ENCODE measurements around the gene SLC7A5.
"Not testable (repeated sequence)": the region's sequence is repeated elsewhere in the genome, so short reads cannot be mapped to it uniquely, and the experiment has no call there.

Gene SLC7A5

DNA sequence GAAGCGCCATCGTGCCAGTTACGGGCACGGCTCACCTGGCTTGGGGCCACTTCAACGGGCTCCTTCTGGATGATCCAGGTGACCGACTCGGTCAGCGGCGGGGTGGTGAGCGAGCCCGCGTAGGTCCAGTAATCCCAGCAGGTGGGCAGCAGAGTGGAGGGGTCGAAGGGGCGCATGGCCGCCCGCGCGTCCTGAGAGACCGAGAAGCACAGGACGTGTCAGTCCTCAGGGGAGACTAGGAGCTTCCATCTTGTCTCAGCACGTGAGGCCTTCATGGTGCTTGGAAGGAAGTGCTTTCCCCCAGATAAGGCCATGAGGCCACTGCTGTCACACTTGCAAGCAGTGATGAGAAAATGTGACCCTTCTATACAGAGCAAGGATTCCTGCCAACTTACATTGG, 22.5 kb upstream of the SLC7A5 start:
- Histone ChIP-seq H3K4me3 (no peak overlapping the region), H3K27ac (no peak overlapping the region)

DNA sequence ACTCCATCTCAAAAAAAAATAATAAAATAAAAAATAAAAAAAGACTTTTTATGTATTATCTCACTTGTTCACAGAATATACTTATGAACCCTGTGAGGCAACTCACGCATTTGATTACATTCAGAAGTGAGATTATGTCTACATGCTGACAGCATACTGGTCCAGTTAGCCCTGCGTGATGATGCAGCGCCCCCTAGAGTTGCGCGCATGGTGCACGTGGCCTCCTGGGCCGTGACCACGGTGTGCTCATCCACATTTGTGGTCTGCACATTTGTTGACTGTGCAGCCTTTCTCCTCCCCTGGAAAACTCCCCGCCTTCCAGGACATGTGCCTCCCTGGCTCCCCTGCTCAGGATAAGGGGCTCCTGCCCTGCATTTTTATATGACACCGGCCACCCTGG, 20.5 kb upstream of the SLC7A5 start:
- H3K27ac ChIP-seq, H3K4me3 ChIP-seq: not testable (repeated sequence)

DNA sequence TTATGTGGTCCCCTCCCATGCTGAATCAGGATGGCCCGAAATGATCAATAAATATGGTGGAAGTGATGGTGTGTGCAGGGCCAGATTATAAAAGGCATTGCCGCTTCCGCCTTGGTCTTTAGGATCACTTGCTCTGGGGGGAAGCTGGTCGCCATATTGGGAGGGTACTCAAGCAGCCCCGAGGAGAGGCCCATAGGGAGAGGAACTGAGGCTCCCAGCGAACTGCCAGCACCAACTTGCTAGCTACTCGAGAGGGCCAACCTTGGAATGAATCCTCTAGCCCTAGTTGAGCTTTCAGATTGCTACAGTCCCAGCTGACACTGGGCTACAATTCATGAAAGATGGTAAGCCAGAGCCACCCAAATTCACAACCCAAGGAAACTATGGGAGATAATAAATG, 19.0 kb upstream of the SLC7A5 start:
- H3K4me3 ChIP-seq, H3K27ac ChIP-seq: not testable (repeated sequence)

DNA sequence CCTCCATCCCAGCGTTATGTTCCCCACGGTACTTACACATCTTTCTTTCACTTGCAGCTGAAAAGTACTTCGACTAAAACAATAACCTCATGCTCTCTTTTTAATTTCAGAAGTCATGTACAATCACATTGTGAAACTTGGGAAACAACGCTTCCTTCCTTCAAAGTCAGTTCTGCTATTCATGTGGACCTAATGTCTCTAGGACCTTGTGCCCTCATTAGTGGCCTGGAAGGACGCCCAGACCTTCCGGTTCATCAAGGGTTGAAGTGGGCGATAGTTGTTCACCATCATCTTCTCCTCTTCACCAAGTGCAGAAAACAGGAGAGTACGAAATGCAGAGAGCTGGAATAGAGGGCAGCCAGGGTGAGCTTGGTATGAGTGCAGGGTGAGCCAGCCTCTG, 18.6 kb upstream of the SLC7A5 start:
- not testable (repeated sequence) for H3K27ac ChIP-seq, H3K4me3 ChIP-seq

GRCh38 chr16:87885371-87885967, 16.2 kb upstream of the SLC7A5 start:
- not testable (repeated sequence) for H3K4me3 ChIP-seq, H3K27ac ChIP-seq

DNA sequence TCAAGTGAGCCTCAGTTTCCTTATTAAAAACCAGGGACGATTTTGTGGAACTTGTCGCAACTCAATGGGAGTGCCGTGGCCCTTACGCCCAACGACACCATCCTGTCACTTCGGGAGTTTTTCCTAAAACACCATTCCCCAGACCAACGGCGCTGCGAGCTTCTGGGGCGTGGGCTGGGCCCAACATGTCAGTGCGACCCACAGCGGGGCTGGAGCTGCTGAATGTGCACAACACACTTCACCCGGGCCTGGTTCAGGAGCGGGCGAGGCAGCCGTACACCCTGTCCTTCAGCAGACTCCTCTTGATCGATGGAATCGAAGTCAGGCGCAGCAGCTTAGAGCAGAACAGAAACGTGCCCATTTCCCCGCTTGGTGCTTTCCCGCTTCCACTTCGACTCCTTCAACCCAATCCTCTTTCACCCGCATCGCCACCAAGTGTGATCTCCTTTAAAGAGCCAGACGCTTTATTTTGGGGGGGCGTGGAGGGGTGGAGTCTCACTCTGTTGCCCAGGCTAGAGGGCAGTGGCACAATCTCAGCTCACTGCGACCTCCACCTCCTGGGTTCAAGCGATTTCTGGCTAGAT, 13.2 kb upstream of the SLC7A5 start:
- no peak overlapping the region for H3K27ac ChIP-seq
- no peak overlapping the region for H3K4me3 ChIP-seq

DNA sequence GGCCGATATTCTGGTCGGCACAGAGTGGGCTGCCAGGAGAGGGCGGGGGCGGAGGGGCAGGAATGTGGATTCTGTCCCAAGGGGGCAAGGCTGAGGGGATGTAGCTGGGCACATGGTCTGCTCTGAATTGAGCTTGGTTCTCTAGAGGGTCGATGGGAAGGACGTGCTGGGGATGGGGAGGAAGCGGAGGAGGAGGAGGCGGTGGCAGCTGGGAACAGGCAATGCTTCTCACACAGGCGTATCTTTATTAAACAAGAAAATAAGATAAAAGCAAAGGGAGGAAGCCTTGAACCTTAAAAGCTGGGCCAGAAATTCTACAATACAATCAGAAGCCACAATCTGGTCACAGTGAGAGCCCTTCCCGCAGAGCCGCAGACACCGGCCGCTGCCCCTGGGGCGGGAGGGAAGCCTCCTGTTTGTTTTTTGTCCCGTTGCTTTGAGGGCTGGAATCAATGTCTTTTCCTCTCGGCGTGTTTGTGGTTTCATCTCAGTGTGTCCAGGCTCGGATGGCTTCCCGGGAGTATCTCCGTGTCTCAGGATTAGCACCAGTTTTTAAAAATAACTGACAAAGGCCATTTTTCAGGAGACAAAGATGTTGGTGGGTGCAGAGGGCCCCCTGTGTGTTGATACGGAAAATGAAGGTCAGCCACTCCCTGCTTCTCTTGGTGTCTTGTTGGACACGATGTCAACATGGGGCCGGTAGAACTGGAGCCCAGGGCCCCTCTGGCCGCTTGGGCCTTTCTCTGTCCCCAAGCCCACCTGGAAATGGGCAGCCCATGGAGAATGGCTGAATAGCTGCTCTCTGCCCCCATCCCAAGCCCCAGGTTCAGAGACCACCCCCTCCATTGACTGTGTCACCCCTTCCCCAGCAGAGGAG, 12.3 kb upstream of the SLC7A5 start:
- no peak overlapping the region for H3K4me3 ChIP-seq
- no peak overlapping the region for H3K27ac ChIP-seq

DNA sequence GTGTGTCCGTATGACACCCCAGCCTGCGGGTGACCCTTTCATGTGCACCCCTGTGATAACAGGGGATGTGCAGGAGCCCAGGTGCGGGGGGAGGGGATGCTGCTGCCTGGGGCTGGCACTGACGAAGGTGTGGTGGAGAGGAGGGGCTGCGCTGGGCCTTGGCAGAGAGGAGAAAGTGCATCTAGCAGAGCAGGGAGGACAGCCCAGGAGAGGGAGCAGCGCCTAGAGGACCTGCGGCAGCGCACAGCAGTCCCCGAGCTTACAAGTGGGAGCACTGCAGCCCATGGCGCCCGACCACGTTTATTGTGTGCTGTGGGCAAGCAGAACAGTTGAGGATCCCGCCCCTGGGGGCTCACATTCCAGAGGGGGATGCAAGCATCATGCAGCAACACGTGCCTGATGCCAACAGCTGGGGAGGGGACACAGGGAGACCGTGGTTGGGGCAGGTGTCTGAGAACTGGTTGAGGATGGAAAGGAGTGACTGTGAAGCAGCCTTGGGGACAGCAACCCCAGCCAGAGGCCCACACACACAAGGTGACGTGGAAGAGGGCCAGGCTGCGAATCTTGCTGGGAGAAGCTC, 10.9 kb upstream of the SLC7A5 start:
- H3K27ac ChIP-seq = no peak overlapping the region
- no peak overlapping the region for H3K4me3 ChIP-seq

GRCh38 chr16:87879411-87880013, 10.2 kb upstream of the SLC7A5 start:
- H3K4me3 ChIP-seq, H3K27ac ChIP-seq: not testable (repeated sequence)

DNA sequence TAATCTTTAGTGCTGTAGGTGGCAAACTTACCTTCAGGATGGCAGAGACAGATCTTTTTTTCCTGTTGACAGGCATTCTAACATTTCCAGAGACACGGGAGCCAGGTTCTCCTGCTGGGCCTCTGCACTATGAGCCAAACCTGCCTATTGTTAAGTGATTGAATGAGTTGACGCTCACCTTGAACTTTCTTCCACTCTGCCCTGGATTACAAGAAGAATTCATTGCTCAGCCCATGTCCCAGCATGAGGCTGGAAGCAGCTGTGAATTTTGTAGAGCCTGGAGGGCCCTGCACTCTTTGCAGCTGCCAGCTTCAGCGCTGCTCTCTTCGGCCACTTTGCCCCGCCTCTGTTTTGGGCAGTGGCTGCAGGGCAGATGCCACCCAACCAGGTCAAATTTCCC, 9.4 kb upstream of the SLC7A5 start:
- no peak overlapping the region for H3K27ac ChIP-seq
- H3K4me3 ChIP-seq = no peak overlapping the region

DNA sequence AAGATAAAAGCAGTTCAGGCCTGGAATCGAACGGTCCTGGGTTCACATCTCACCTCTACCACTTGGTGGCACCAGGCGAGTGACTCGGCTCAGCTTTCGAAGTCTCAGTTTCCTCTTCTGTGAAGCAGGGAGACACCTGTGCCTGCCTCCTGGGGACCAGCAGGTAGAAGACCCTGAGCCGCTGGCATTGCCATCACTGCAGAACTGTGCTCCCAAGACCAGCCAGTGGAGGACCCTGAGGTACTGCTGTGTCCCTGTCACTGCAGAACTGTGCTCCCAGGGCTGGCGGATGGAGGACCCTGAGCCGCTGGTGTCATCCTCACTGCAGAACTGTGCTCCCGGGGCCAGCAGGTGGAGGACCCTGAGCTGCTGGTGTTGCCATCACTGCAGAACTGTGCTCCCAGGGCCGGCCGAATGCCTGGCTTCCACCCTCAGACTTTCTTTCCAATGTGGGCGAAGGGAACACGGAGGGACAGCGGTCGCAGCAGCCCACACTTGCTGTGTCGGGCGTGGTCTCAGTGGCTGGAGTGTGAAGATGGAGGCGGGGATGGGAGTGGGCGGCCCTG, 8.7 kb upstream of the SLC7A5 start:
- H3K27ac ChIP-seq = no peak overlapping the region

GRCh38 chr16:87874639-87875427, 5.5 kb upstream of the SLC7A5 start:
- Histone ChIP-seq H3K4me3 (no peak overlapping the region), H3K27ac (peak overlapping the region in 3 of 21 experiments; percentile 14 to 55 (median 21))

More for the DNA sequence above, 8.7 kb upstream of the SLC7A5 start:
- H3K4me3 ChIP-seq = no peak overlapping the region

DNA sequence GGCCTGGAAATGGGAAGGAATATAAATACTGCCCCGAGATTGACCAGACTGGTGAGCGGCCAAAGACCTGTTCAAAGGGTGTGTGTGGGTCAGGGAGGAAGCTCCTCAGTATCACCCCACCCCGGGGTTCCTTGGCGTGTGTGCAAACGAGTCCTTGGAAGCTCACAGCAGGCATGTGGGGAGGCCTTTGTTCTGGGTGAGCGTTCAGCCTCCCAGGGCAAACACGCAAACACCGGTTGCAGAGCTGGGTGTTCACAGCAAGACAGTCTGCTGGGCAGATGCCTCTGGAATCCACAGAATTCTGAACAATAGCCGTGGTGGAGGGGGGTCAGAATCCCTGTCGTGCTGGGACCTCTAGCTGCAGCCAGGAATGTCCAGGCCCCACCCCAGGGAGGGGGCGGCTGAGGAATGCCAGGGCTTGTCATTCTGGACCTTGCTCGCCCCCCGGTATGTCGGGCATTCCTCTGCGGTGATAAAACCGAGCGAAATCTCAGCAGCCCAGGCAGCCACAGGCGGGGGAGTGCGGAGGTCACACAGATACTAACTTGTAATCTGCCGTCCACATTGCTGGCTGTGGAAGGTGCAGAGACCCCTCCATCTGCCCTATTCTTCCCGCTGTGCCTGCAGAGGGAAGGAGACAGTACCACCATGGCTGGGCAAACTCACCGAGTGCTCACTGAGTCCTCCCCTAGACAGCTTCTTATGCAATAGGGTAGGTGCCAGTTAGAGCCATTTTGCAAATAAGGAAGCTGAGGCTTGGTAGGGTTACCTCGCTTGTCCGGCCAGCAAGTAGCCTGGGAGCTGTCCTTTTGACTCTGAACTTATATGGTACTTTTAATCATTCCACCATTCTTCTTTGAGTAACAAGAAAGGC, 1.3 kb upstream of the SLC7A5 start:
- H3K4me3 ChIP-seq = not testable (repeated sequence)
- peak overlapping the region in 2 of 21 experiments; percentile 59 to 65 for H3K27ac ChIP-seq

GRCh38 chr16:87869879-87870417, 641 bp upstream of the SLC7A5 start:
- peak overlapping the region in 3 of 7 experiments; percentile 58 to 81 (median 62) for H3K4me3 ChIP-seq
- H3K27ac ChIP-seq = peak overlapping the region in 2 of 21 experiments; percentile 33 to 70

DNA sequence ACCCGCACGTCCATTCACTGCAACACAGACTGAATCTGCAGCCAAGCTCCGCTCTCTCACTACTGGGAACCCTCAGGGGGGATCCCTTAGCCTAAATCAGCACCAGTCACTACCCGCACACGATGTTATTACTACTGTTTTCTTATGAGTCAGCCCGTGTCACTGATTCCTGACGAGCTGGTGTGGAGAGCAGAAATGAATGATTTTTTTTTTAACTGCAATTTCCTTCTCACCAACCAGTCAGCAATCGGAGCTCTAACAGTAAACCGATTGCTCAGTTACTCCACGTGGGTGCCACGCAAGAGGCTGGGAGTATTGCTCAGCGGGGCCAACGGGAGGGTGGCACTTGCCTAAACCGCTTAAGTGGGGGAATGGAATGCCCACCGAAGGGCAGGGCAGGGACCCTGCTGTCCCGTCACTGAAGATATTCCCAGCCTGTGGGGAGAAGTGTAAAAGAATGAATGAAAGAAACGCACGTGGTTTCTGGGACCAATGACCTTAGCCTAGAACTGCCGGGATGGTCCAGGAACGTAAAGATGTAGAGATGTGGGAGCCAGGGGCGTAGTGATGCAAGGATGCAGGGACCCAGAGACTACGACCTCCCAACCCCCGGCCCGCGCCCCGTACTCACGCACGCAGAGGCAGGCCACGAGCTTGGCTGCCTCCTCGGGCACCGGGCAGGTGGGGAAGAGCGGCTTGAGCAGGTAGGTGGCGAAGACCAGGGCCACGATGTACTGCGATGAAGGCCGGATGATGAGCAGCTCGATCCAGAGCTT, 865 bp downstream of the SLC7A5 start:
- H3K27ac ChIP-seq = peak overlapping the region in 16 of 21 experiments; percentile 5 to 80 (median 62)
- H3K4me3 ChIP-seq = peak overlapping the region; percentile 44 to 81 (median 58)

GRCh38 chr16:87865902-87866555, 3.3 kb downstream of the SLC7A5 start:
- Histone ChIP-seq H3K4me3 (peak overlapping the region in 6 of 7 experiments; percentile 4 to 81 (median 53)), H3K27ac (peak overlapping the region in 8 of 21 experiments; percentile 4 to 77 (median 40))
